Esophagus squamous epithelium (tissue), 4 donors: ENCODE measurements around the gene CLSTN2.

Source experiments
- CTCF ChIP-seq, 6 experiments: fragments of 450-650 bp in 4 of 6; fragments of 200-600 bp in 2 of 6; sonication (generic) in 2 of 6; IDR thresholded peaks; one replicate each; pipeline ENCODE4 v1.5.1; 2016 to 2019; ENCODE audit warnings: antibody characterized with exemption in 6 of 6, mild to moderate bottlenecking in 4 of 6, moderate library complexity in 4 of 6
- POLR2A ChIP-seq, 4 donors: fragments of 450-650 bp; IDR thresholded peaks; one replicate each; pipeline ENCODE4 v1.6.1; 2017; ENCODE audit warnings: antibody characterized with exemption in 4 of 4, mild to moderate bottlenecking in 4 of 4, moderate library complexity in 3 of 4

DNA sequence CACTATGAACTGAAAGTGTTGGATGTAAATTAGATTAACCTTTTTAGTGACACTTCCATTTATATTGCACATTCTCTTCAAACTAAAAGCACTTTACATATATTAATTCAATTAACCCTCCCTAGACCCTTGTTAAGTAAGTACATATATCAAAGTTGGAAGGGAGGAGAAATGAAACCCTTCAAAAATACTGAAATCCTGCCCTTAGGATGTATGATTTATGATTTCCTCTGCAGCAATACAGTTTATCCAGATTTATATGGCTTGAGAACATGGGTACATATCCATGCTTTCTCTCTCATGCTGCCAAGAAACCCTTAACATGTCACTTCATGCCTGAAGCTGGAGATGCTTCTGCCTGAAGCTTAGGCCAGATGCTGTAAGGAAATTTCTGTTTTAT lies 11.0 kb downstream of the CLSTN2 start:
- TF ChIP-seq CTCF (IDR thresholded peaks at IDR 0.05): no peak
- no peak for TF ChIP-seq POLR2A (IDR thresholded peaks at IDR 0.05)
